ENCODE measurements around the gene ARHGAP40.

Gene ARHGAP40

GRCh38 chr20:38601216-38602184, at the start of gene ARHGAP40:
Gene ARHGAP40, plus strand, starts transcription at chr20:38601809.
- DNase-seq (ENCODE audit: low read depth in 1 of 2, low spot score in 1 of 2) = no peak

GRCh38 chr20:38554986-38555385, 46.6 kb upstream of the ARHGAP40 start:
- no peak for DNase-seq (ENCODE audit: low read depth in 1 of 2, low spot score in 1 of 2)

- DNase-seq (ENCODE audit: low read depth in 1 of 2, low spot score in 1 of 2) = no peak
These were observed 46.2 kb upstream of the ARHGAP40 start for GRCh38 chr20:38555395-38555794.

GRCh38 chr20:38557174-38557573, 44.4 kb upstream of the ARHGAP40 start:
- DNase-seq (ENCODE audit: low read depth in 1 of 2, low spot score in 1 of 2) = no peak

- no peak for DNase-seq (ENCODE audit: low read depth in 1 of 2, low spot score in 1 of 2)
These were observed 42.8 kb upstream of the ARHGAP40 start for GRCh38 chr20:38558596-38559360.

- DNase-seq (ENCODE audit: low read depth in 1 of 2, low spot score in 1 of 2) = no peak
These were observed 41.8 kb upstream of the ARHGAP40 start for GRCh38 chr20:38559764-38560163.

GRCh38 chr20:38563802-38564431, 37.7 kb upstream of the ARHGAP40 start:
- DNase-seq (ENCODE audit: low read depth in 1 of 2, low spot score in 1 of 2) = no peak

- no peak for DNase-seq (ENCODE audit: low read depth in 1 of 2, low spot score in 1 of 2)
These were observed 36.9 kb upstream of the ARHGAP40 start for GRCh38 chr20:38564680-38565079.

- DNase-seq (ENCODE audit: low read depth in 1 of 2, low spot score in 1 of 2) = no peak
These were observed 35.5 kb upstream of the ARHGAP40 start for GRCh38 chr20:38566036-38566598.

- DNase-seq (ENCODE audit: low read depth in 1 of 2, low spot score in 1 of 2) = no peak
These were observed 31.7 kb upstream of the ARHGAP40 start for GRCh38 chr20:38569747-38570525.

- no peak for DNase-seq (ENCODE audit: low read depth in 1 of 2, low spot score in 1 of 2)
These were observed 28.2 kb upstream of the ARHGAP40 start for GRCh38 chr20:38573413-38573812.

- DNase-seq (ENCODE audit: low read depth in 1 of 2, low spot score in 1 of 2) = no peak
These were observed 22.2 kb upstream of the ARHGAP40 start for GRCh38 chr20:38579219-38579910.

- DNase-seq (ENCODE audit: low read depth in 1 of 2, low spot score in 1 of 2) = no peak
These were observed 21.7 kb upstream of the ARHGAP40 start for GRCh38 chr20:38579921-38580320.

- DNase-seq (ENCODE audit: low read depth in 1 of 2, low spot score in 1 of 2) = no peak
These were observed 20.6 kb upstream of the ARHGAP40 start, which contains the start of gene ADIG for GRCh38 chr20:38581013-38581412. Gene ADIG, plus strand, starts transcription at chr20:38581197. Its CDS starts 54 bp downstream, at chr20:38581251.

- DNase-seq (ENCODE audit: low read depth in 1 of 2, low spot score in 1 of 2) = no peak
These were observed 19.7 kb upstream of the ARHGAP40 start for GRCh38 chr20:38581830-38582358.

- DNase-seq (ENCODE audit: low read depth in 1 of 2, low spot score in 1 of 2) = no peak
These were observed 18.3 kb upstream of the ARHGAP40 start for GRCh38 chr20:38583306-38583705.

- DNase-seq (ENCODE audit: low read depth in 1 of 2, low spot score in 1 of 2) = no peak
These were observed 17.4 kb upstream of the ARHGAP40 start for GRCh38 chr20:38584099-38584763.

- no peak for DNase-seq (ENCODE audit: low read depth in 1 of 2, low spot score in 1 of 2)
These were observed 16.0 kb upstream of the ARHGAP40 start for GRCh38 chr20:38585404-38586180.

All from stimulated activated CD4-positive, alpha-beta T cell treated with anti-CD3 and anti-CD28 coated beads, Interleukin-15, amount 100 ng/mL, for 1 hour (primary cell).